Measurements from ENCODE around the gene DNAH17.

DNAH17 gene

GRCh38 chr17:78577296-78577695 is at the start of gene DNAH17:
Gene DNAH17 (minus strand): TSS chr17:78577396. CDS start chr17:78575057, 2,339 bp downstream.
- TF ChIP-seq CTCF (IDR thresholded peaks at IDR 0.05; ENCODE audit: borderline replicate concordance, control extremely low read depth, extremely low read depth, insufficient read depth, missing control alignments) = no peak
- no peak for DNase-seq (ENCODE audit: low spot score)
- in situ Hi-C loops (cut with MboI; ENCODE audit: low sequenced_read_pairs, unreplicated experiment) = no loop called here

- no peak for TF ChIP-seq CTCF (IDR thresholded peaks at IDR 0.05; ENCODE audit: borderline replicate concordance, control extremely low read depth, extremely low read depth, insufficient read depth, missing control alignments)
- in situ Hi-C loops (cut with MboI; ENCODE audit: low sequenced_read_pairs, unreplicated experiment) = no loop called here
- DNase-seq (ENCODE audit: low spot score) = no peak
Observed at GRCh38 chr17:78624324-78625151, 47.3 kb upstream of the DNAH17 start.

- no peak for TF ChIP-seq CTCF (IDR thresholded peaks at IDR 0.05; ENCODE audit: borderline replicate concordance, control extremely low read depth, extremely low read depth, insufficient read depth, missing control alignments)
- no peak for DNase-seq (ENCODE audit: low spot score)
- in situ Hi-C loops (cut with MboI; ENCODE audit: low sequenced_read_pairs, unreplicated experiment) = no loop called here
Observed at GRCh38 chr17:78623541-78623940, 46.3 kb upstream of the DNAH17 start.

GRCh38 chr17:78622491-78623265 is 45.5 kb upstream of the DNAH17 start:
- TF ChIP-seq CTCF (IDR thresholded peaks at IDR 0.05; ENCODE audit: borderline replicate concordance, control extremely low read depth, extremely low read depth, insufficient read depth, missing control alignments) = no peak
- DNase-seq (ENCODE audit: low spot score) = no peak
- in situ Hi-C loops (cut with MboI; ENCODE audit: low sequenced_read_pairs, unreplicated experiment) = no loop called here

- in situ Hi-C loops (cut with MboI; ENCODE audit: low sequenced_read_pairs, unreplicated experiment) = no loop called here
- no peak for DNase-seq (ENCODE audit: low spot score)
- no peak for TF ChIP-seq CTCF (IDR thresholded peaks at IDR 0.05; ENCODE audit: borderline replicate concordance, control extremely low read depth, extremely low read depth, insufficient read depth, missing control alignments)
Observed at GRCh38 chr17:78621720-78622490, 44.7 kb upstream of the DNAH17 start.

GRCh38 chr17:78620099-78620498 is 42.9 kb upstream of the DNAH17 start:
- no peak for TF ChIP-seq CTCF (IDR thresholded peaks at IDR 0.05; ENCODE audit: borderline replicate concordance, control extremely low read depth, extremely low read depth, insufficient read depth, missing control alignments)
- DNase-seq (ENCODE audit: low spot score) = no peak
- in situ Hi-C loops (cut with MboI; ENCODE audit: low sequenced_read_pairs, unreplicated experiment) = no loop called here

Data from GM13976 (cell line).